Stomach (tissue), 9 donors: Measurements from ENCODE around the gene SLC22A31. TPM values are rescaled to one million over a fixed set of nuclear protein-coding genes. Genes with fewer than 3 reads are reported as not detected.

Experiments used
- DNase-seq, 2 donors: peaks; one replicate each; pipeline versions ENCODE4 v3.0.0 to v3.0.0-alpha.2; 2013 to 2019
- H3K27ac ChIP-seq, 5 donors: fragments of 200-600 bp in 4 of 5; sonication (generic) in 4 of 5; one replicate each; pipeline ENCODE4 v1.5.1; 2013 to 2019; ENCODE audit warnings: mild to moderate bottlenecking in 1 of 5, moderate library complexity in 1 of 5
- H3K27me3 ChIP-seq, 3 donors: fragments of 200-600 bp; sonication (generic); one replicate each; pipeline ENCODE4 v1.5.1; 2017 to 2019; ENCODE audit warnings: mixed run types in 1 of 3
- H3K36me3 ChIP-seq, 4 donors: fragments of 200-600 bp; sonication (generic); 1 replicate in 3 of 4; 2 replicates in 1 of 4; pipeline ENCODE4 v1.5.1; 2016 to 2019
- H3K4me1 ChIP-seq, 4 donors: fragments of 200-600 bp; sonication (generic); one replicate each; pipeline ENCODE4 v1.5.1; 2016 to 2019
- H3K4me3 ChIP-seq, 4 donors: fragments of 200-600 bp; sonication (generic) in 3 of 4; one replicate each; pipeline ENCODE4 v1.5.1; 2016 to 2019; ENCODE audit warnings: mild to moderate bottlenecking in 1 of 4
- H3K9me3 ChIP-seq, 4 donors: fragments of 200-600 bp; sonication (generic); one replicate each; pipeline ENCODE4 v1.5.1; 2016 to 2019
- EP300 ChIP-seq: sonication (generic); formaldehyde crosslinking; IDR thresholded peaks from one replicate; pipeline ENCODE4 v1.6.1; 2017; ENCODE audit warnings: antibody characterized with exemption
- POLR2A ChIP-seq, 4 donors: fragments of 450-650 bp; IDR thresholded peaks; one replicate each; pipeline ENCODE4 v1.6.1; 2016; ENCODE audit warnings: antibody characterized with exemption in 4 of 4, control low read depth in 2 of 4, mild to moderate bottlenecking in 1 of 4, moderate library complexity in 1 of 4
- POLR2AphosphoS5 ChIP-seq, 3 donors: sonication (generic); formaldehyde crosslinking; IDR thresholded peaks; one replicate each; pipeline ENCODE4 v1.6.1; 2016; ENCODE audit warnings: antibody characterized with exemption in 3 of 3
- WGBS, 5 donors: extraction: QIAGEN DNeasy Blood & Tissue Kit in 3 of 5; methylation state at CpG; one replicate each; pipeline versions ENCODE4 v1.1.5 to v1.1.7; 2013 to 2018; 5-methylcytosine and 5-hydroxymethylcytosine counted together
- intact Hi-C: fragments of 100-400 bp; cut with DNase I; formaldehyde crosslinking; loops from one replicate; pipeline ENCODE4 v1.15.1; 2023; ENCODE audit warnings: low total_unique reads
- polyA plus RNA-seq, 3 donors: library from polyadenylated mRNA; stranded (reverse); fragments of 200-250 nt; gene quantifications; one replicate each; pipeline ENCODE4 v1.2.3, GENCODE V29; 2013
- total RNA-seq, 5 donors: library from RNA; depleted of rRNA; stranded (reverse); fragments of >200 nt; gene quantifications; one replicate each; pipeline versions ENCODE4 v1.1.0 to v1.2.3, GENCODE V29; 2014 to 2016
- TF ChIP-seq, protein P1 (sequence below), 7 experiments: fragments of 450-650 bp in 4 of 7; fragments of 200-600 bp in 3 of 7; sonication (generic) in 3 of 7; IDR thresholded peaks; one replicate each; pipeline ENCODE4 v1.5.1; 2016 to 2019; ENCODE audit warnings: antibody characterized with exemption in 7 of 7, control low read depth in 2 of 7, mild to moderate bottlenecking in 1 of 7
- donor health status: healthy with polysubstance abuse.
- donor health status: Bipolar disorder and iron deficiency.
- donor health status: healthy.

Gene SLC22A31
- total and polyA plus RNA-seq, 8 donors, result 1.4 to 6.4 (median 2.8) TPM; not detected in 4

DNA sequence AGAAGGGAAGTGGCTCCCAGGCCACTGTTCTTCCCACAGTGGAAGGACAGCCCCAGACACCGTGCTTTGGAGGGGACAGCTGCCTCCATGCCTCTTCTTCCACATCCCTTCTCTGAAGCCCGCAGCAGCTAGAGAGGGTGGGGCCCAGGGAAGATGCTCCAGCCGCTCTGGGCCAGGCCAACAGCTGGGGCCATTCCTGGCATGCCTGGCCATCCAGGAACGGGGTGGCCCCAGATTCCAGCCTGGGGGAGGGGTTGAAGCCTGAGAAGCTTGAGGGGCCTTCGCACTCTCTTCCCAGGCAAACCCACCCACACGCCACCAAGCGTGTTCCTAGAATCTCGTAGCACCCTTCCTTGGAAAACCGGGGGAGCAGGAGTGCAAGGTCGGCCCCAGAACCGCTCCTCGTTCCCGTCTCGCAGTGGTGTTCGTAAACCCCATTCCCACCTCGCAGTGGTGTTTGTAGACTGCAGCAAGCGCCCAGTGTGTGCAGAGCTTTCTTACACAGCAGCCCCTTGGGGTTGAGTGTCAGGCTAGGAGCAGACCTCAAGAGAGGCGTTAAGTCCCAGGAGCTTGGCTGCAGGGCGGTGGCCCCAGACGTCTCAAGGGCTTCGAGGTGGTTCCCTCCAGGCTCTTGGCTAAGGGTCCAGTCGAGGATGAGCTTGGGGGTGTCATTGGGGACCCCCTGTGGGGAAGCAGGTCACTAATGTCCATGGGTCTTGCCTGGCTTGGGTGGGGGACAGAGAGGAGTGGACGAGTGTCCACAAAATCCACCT lies 26.1 kb downstream of the SLC22A31 start:
- no peak for DNase-seq
- no peak overlapping the region for H3K27ac ChIP-seq
- peaks cover 17 to 22% (median 20%) of the 10 kb centered on the region in 4 donors for H3K4me1 ChIP-seq
- intact Hi-C loops, result loop anchor here (10.0 kb wide), 1 partner anchor 439 kb away; no protein-coding TSS in a partner anchor
- TF ChIP-seq POLR2AphosphoS5 (IDR thresholded peaks at IDR 0.05) (no peak), POLR2A (IDR thresholded peaks at IDR 0.05) (no peak), EP300 (no peak)
- TF ChIP-seq, protein P1, sequence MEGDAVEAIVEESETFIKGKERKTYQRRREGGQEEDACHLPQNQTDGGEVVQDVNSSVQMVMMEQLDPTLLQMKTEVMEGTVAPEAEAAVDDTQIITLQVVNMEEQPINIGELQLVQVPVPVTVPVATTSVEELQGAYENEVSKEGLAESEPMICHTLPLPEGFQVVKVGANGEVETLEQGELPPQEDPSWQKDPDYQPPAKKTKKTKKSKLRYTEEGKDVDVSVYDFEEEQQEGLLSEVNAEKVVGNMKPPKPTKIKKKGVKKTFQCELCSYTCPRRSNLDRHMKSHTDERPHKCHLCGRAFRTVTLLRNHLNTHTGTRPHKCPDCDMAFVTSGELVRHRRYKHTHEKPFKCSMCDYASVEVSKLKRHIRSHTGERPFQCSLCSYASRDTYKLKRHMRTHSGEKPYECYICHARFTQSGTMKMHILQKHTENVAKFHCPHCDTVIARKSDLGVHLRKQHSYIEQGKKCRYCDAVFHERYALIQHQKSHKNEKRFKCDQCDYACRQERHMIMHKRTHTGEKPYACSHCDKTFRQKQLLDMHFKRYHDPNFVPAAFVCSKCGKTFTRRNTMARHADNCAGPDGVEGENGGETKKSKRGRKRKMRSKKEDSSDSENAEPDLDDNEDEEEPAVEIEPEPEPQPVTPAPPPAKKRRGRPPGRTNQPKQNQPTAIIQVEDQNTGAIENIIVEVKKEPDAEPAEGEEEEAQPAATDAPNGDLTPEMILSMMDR (IDR thresholded peaks at IDR 0.05), result no peak
- H3K4me3 ChIP-seq, result no peak overlapping the region
- H3K9me3 ChIP-seq, result no peaks in the 10 kb centered on the region
- H3K36me3 ChIP-seq, result no peaks in the 10 kb centered on the region
- peaks cover 0 to 100% (median 19%) of the 10 kb centered on the region in 3 donors for H3K27me3 ChIP-seq
- WGBS, 5 donors, result 73 to 76% (median 75%) methylated on average over 22 to 23 of the region's 23 CpGs

DNA sequence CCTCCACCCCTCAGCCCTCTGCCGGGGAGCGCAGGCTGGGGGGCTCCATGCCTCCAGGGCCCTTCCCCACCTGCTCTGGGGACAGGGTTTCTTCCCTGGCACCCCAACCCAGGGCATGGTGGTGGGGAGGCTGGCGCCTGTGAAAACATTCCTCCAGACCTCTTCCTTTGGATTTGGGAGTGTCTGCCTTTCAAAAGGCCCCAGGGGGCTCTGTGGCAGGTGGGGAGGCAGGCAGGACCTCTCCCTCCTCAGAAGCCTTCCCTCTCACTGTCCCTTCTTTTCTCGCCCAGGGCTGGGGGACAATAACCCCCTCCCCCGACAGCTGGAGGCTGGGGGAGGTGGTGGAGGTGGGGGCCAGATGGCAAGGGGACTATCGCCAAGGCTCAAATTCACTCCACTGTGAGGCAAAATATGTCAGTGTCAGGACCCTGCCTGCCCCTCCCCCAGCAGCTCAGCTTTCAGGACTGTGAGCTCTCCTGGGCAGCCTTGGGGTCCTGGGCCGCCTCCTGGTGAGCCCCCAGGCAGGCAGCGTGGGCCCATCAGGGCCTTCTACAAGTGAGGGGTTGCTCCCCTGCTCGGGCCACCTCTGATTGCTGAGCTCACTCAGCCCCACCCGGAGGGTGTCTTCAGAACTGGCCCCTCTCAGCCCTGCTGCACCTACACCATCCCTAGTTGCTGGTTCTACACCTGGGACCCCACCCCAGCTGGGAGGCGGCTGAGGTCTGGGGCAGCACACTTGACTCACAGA lies 27.0 kb downstream of the SLC22A31 start:
- Histone ChIP-seq H3K27ac (no peak overlapping the region), H3K27me3 (peaks cover 0 to 100% (median 28%) of the 10 kb centered on the region in 3 donors), H3K4me1 (peaks cover 17 to 22% (median 20%) of the 10 kb centered on the region in 4 donors), H3K4me3 (no peak overlapping the region), H3K36me3 (no peaks in the 10 kb centered on the region), H3K9me3 (no peaks in the 10 kb centered on the region)
- 53 to 69% (median 56%) methylated on average over 5 to 11 of the region's 11 CpGs for WGBS, 5 donors
- TF ChIP-seq POLR2A (IDR thresholded peaks at IDR 0.05) (no peak), EP300 (no peak), POLR2AphosphoS5 (IDR thresholded peaks at IDR 0.05) (no peak)
- TF ChIP-seq, protein P1 (IDR thresholded peaks at IDR 0.05), result no peak
- intact Hi-C loops, result loop anchor here (10.0 kb wide), 1 partner anchor 439 kb away; no protein-coding TSS in a partner anchor
- no peak for DNase-seq

DNA sequence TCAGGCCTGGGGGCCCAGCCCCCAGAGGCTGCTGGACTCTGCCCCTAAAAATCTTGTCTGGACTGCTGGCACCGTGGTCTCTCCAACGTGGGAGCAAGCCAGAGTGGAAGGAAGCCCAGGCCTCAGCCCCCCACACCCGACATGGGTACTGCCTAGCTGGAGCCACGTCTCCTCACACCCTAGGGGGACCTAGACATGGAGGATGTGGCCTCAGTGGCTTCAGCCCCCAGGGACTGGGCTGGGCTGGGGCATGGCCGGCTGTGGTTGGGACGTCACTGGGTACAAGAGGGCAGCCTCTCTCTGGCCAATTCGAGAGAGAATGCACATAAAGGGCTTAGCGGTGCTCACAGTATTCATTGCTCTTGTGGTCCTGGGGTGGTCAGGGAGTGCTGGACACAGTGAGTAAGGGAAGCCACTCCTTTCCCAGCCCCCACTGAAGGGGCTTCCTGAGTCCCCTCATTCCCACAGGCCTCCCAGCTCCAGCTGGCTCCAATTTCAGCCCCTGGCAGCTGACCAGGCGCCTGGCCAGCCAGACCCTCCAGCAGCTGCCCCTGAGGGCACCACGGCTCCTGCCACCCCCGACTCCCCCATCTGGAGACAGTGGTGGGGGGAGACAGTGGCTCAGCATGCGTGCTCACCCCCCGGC lies 27.7 kb downstream of the SLC22A31 start:
- peak in 1 of 2 donors; percentile 57 for DNase-seq
- intact Hi-C loops, result loop anchor here (10.0 kb wide), 1 partner anchor 438 kb away; no protein-coding TSS in a partner anchor
- TF ChIP-seq EP300 (no peak), POLR2A (IDR thresholded peaks at IDR 0.05) (no peak), POLR2AphosphoS5 (IDR thresholded peaks at IDR 0.05) (no peak)
- TF ChIP-seq, protein P1 (IDR thresholded peaks at IDR 0.05), result no peak
- WGBS, 5 donors, result 49 to 57% (median 54%) methylated on average over 7 to 13 of the region's 13 CpGs
- Histone ChIP-seq H3K27ac (no peak overlapping the region), H3K4me3 (no peak overlapping the region), H3K4me1 (peaks cover 17 to 24% (median 21%) of the 10 kb centered on the region in 4 donors), H3K27me3 (peaks cover 0 to 100% (median 35%) of the 10 kb centered on the region in 3 donors), H3K9me3 (no peaks in the 10 kb centered on the region), H3K36me3 (no peaks in the 10 kb centered on the region)

DNA sequence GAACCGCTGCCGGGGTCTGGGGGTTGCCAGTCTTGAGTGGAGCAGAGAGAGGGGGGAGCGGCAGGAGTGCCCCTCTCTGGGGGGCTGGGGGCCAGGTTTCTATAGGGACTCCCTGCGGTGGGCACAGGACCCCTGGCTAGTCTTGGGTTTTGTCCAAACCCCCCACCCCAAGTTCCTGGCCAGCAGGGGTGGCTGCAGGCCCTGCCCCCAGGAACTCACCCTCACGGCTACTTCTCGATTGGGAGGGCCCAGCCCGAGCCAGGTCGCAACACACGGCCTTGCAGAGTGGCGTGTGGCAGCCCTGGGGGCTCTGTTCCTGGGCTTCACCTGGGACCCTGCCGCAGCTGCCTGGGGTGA lies 28.2 kb downstream of the SLC22A31 start:
- Histone ChIP-seq H3K27me3 (peaks cover 0 to 100% (median 40%) of the 10 kb centered on the region in 3 donors), H3K9me3 (no peaks in the 10 kb centered on the region), H3K27ac (no peak overlapping the region), H3K4me1 (peaks cover 22 to 29% (median 26%) of the 10 kb centered on the region in 4 donors), H3K36me3 (no peaks in the 10 kb centered on the region), H3K4me3 (no peak overlapping the region)
- DNase-seq, result no peak
- WGBS, 5 donors, result 65 to 93% (median 75%) methylated on average over 3 to 11 of the region's 11 CpGs
- intact Hi-C loops, result loop anchor here (10.0 kb wide), 1 partner anchor 437 kb away; no protein-coding TSS in a partner anchor
- TF ChIP-seq POLR2AphosphoS5 (IDR thresholded peaks at IDR 0.05) (no peak), EP300 (no peak), POLR2A (IDR thresholded peaks at IDR 0.05) (no peak)
- TF ChIP-seq, protein P1 (IDR thresholded peaks at IDR 0.05), result no peak
